GM23338 (cell line): ENCODE data around the gene LRRC28. TPM values are rescaled to one million over a fixed set of nuclear protein-coding genes. Genes with fewer than 3 reads are reported as not detected.

Experiments
- ATAC-seq: fragments of 200-7000 bp; cut with Tn5 transposase; 3 replicates; pipeline ENCODE4 v1.9.1; 2020
- DNase-seq: peaks from one replicate; pipeline ENCODE4 v3.0.0-alpha.2; 2015; ENCODE audit warnings: low spot score
- H2AFZ ChIP-seq: fragments of 200-600 bp; sonication (generic); 2 replicates; pipeline ENCODE4 v1.8.0; 2016; ENCODE audit warnings: antibody characterized with exemption, mild to moderate bottlenecking, moderate library complexity
- H3F3A ChIP-seq: fragments of 200-600 bp; sonication (generic); replicated peaks from 2 replicates; pipeline ENCODE4 v1.8.0; 2017; ENCODE audit warnings: antibody characterized with exemption, mixed run types, low read depth
- H3K27ac ChIP-seq: fragments of 200-600 bp; sonication (generic); 2 replicates; pipeline ENCODE4 v1.6.1; 2016; ENCODE audit warnings: low read depth
- H3K27me3 ChIP-seq: fragments of 200-600 bp; sonication (generic); 2 replicates; pipeline ENCODE4 v1.8.0; 2016; ENCODE audit warnings: mild to moderate bottlenecking, mixed run types, moderate library complexity; ENCODE audit not compliant: insufficient read depth
- H3K36me3 ChIP-seq: fragments of 200-600 bp; sonication (generic); 2 replicates; pipeline ENCODE4 v1.8.0; 2016; ENCODE audit warnings: mild to moderate bottlenecking; ENCODE audit not compliant: insufficient read depth
- H3K4me1 ChIP-seq: fragments of 200-600 bp; sonication (generic); 2 replicates; pipeline ENCODE4 v1.8.0; 2016; ENCODE audit warnings: mild to moderate bottlenecking, moderate library complexity; ENCODE audit not compliant: insufficient read depth
- H3K4me2 ChIP-seq: fragments of 200-600 bp; sonication (generic); 2 replicates; pipeline ENCODE4 v1.7.1; 2017; ENCODE audit warnings: mixed run types
- H3K4me3 ChIP-seq: fragments of 200-600 bp; sonication (generic); 2 replicates; pipeline ENCODE4 v1.6.1; 2016; ENCODE audit warnings: mixed run types
- H3K79me2 ChIP-seq: fragments of 200-600 bp; sonication (generic); replicated peaks from 2 replicates; pipeline ENCODE4 v1.8.0; 2017; ENCODE audit warnings: mild to moderate bottlenecking; ENCODE audit not compliant: insufficient read depth
- H3K9me2 ChIP-seq: fragments of 200-600 bp; sonication (generic); 2 replicates; pipeline ENCODE4 v1.8.0; 2017; ENCODE audit not compliant: insufficient read depth
- H4K20me1 ChIP-seq: fragments of 200-600 bp; sonication (generic); replicated peaks from 2 replicates; pipeline ENCODE4 v1.8.0; 2017; ENCODE audit warnings: mild to moderate bottlenecking; ENCODE audit not compliant: insufficient read depth
- H3K27ac Mint-ChIP-seq: 2 replicates; pipeline ENCODE4 v1.8.0; 2020; ENCODE audit warnings: inconsistent platforms, mild to moderate bottlenecking, moderate library complexity, mixed read lengths
- H3K27me3 Mint-ChIP-seq: 3 replicates; pipeline ENCODE4 v1.8.0; 2022; ENCODE audit warnings: low read depth, mild to moderate bottlenecking, moderate library complexity, mixed read lengths, inconsistent platforms; ENCODE audit not compliant: insufficient read depth, poor library complexity
- H3K36me3 Mint-ChIP-seq: 3 replicates; pipeline ENCODE4 v1.8.0; 2021; ENCODE audit warnings: low read depth, mild to moderate bottlenecking, inconsistent platforms, moderate library complexity, mixed read lengths
- H3K4me1 Mint-ChIP-seq: 3 replicates; pipeline ENCODE4 v1.8.0; 2020; ENCODE audit warnings: mild to moderate bottlenecking, inconsistent platforms, mixed read lengths
- H3K4me3 Mint-ChIP-seq: 3 replicates; pipeline ENCODE4 v1.8.0; 2021; ENCODE audit warnings: moderate library complexity, mild to moderate bottlenecking, inconsistent platforms, mixed read lengths
- H3K9me3 Mint-ChIP-seq: 3 replicates; pipeline ENCODE4 v1.8.0; 2020; ENCODE audit warnings: moderate library complexity, mild to moderate bottlenecking, inconsistent platforms, mixed read lengths
- CREB1 ChIP-seq: fragments of 250-450 bp; sonication (Bioruptor Pico); IDR thresholded peaks from 2 replicates; pipeline ENCODE4 v1.5.0; 2020; ENCODE audit warnings: low read depth, mild to moderate bottlenecking, moderate library complexity
- EZH2 ChIP-seq: fragments of 200-600 bp; sonication (generic); IDR thresholded peaks from one replicate; pipeline ENCODE4 v1.8.0; 2017; ENCODE audit warnings: antibody characterized with exemption, mild to moderate bottlenecking, low read depth; ENCODE audit not compliant: unreplicated experiment
- EZH2phosphoT487 ChIP-seq: fragments of 200-600 bp; sonication (generic); IDR thresholded peaks from one replicate; pipeline ENCODE4 v1.8.1; 2018; ENCODE audit warnings: antibody characterized with exemption; ENCODE audit not compliant: unreplicated experiment
- JUNB ChIP-seq: IDR thresholded peaks from one replicate; pipeline ENCODE4 v1.6.1; 2016; ENCODE audit warnings: antibody characterized with exemption; ENCODE audit not compliant: unreplicated experiment
- NANOG ChIP-seq: IDR thresholded peaks from 2 replicates; pipeline ENCODE4 v1.6.1; 2016; ENCODE audit warnings: antibody characterized with exemption, borderline replicate concordance
- POLR2AphosphoS5 ChIP-seq: IDR thresholded peaks from 2 replicates; pipeline ENCODE4 v1.6.1; 2016; ENCODE audit warnings: antibody characterized with exemption, low read depth
- STAT1 ChIP-seq: IDR thresholded peaks from one replicate; pipeline ENCODE4 v1.6.1; 2016; ENCODE audit warnings: antibody characterized with exemption; ENCODE audit not compliant: unreplicated experiment
- ZNF114 ChIP-seq: fragments of 250-450 bp; sonication (Bioruptor Pico); IDR thresholded peaks from 2 replicates; pipeline ENCODE4 v1.5.0; 2020; ENCODE audit warnings: mild to moderate bottlenecking, moderate library complexity
- ZNF331 ChIP-seq: fragments of 250-450 bp; sonication (Bioruptor Pico); IDR thresholded peaks from 2 replicates; pipeline ENCODE4 v1.5.0; 2020; ENCODE audit warnings: low read depth, mild to moderate bottlenecking, moderate library complexity
- polyA plus RNA-seq: library from polyadenylated mRNA; unstranded; fragments of >200 nt; fragmentation: Nextera tagmentation; extraction: Ambion mirVana; gene quantifications from 2 replicates; pipeline ENCODE4 v1.2.1, GENCODE V29; 2016
- total RNA-seq: library from RNA; depleted of rRNA; stranded (reverse); fragments of >200 nt; shearing (Covaris generic); gene quantifications from 2 replicates; pipeline ENCODE4 v1.2.3, GENCODE V29; 2014
- TF ChIP-seq, protein P1 (sequence below): IDR thresholded peaks from 2 replicates; pipeline ENCODE4 v1.6.1; 2016; ENCODE audit warnings: antibody characterized with exemption
- TF ChIP-seq, protein P2 (sequence below): fragments of 250-450 bp; sonication (Bioruptor Pico); IDR thresholded peaks from 2 replicates; pipeline ENCODE4 v1.5.0; 2020; ENCODE audit warnings: mild to moderate bottlenecking, moderate library complexity
- TF ChIP-seq, protein P3 (sequence below), 2 experiments: fragments of 200-600 bp in 1 of 2; sonication (generic) in 1 of 2; conservative IDR thresholded peaks; 2 replicates each; pipeline versions ENCODE4 v1.5.1 to v1.6.1; 2016 to 2017; ENCODE audit warnings: antibody characterized with exemption in 2 of 2, low read depth in 2 of 2, mild to moderate bottlenecking in 2 of 2, moderate library complexity in 1 of 2
- TF ChIP-seq, protein P4 (sequence below): IDR thresholded peaks from one replicate; pipeline ENCODE4 v1.6.1; 2018; ENCODE audit warnings: antibody characterized with exemption; ENCODE audit not compliant: unreplicated experiment

Gene LRRC28
- total and polyA plus RNA-seq, 2 experiments from 2014 or later, result 12.9 to 28.4 TPM

DNA sequence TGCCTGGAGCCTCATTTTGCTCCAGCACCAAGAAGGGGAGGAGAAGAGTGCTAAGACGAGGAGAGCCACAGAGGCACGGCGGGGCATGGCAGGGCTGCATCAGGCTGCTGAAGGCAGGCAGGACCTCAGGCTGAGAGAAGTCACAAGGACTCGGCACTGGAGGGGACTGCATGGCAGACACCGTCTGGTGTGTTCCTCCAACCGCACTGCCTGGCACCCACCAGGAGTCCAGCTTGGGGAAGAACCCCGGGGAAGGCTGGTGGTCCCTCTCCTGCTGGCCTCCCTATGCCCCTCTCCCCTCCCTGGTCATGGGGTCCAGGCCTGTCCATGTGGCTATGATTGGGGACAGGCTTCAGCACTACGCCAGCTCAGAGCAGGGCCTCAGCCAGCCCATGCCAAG, 161.3 kb downstream of the LRRC28 start:
- no peak overlapping the region for H3K4me3 ChIP-seq
- H3K9me2 ChIP-seq, result no peaks in the 10 kb centered on the region
- no peaks in the 10 kb centered on the region for H3F3A ChIP-seq
- H2AFZ ChIP-seq, result 0 out of 2 replicates have a peak overlapping the region, but pooled peaks have one; percentile 5
- Mint-ChIP-seq H3K9me3 (no peaks in the 10 kb centered on the region), H3K4me3 (no peak overlapping the region), H3K4me1 (no peaks in the 10 kb centered on the region), H3K27ac (no peak overlapping the region), H3K36me3 (no peaks in the 10 kb centered on the region), H3K27me3 (peaks cover 6% of the 10 kb centered on the region)
- H3K27me3 ChIP-seq, result no peaks in the 10 kb centered on the region
- no peaks in the 10 kb centered on the region for H3K36me3 ChIP-seq
- no peaks in the 10 kb centered on the region for H3K4me1 ChIP-seq
- no peak overlapping the region for H3K4me2 ChIP-seq
- no peaks in the 10 kb centered on the region for H4K20me1 ChIP-seq
- H3K79me2 ChIP-seq, result no peaks in the 10 kb centered on the region
- no peak for ATAC-seq
- no peak for DNase-seq
- H3K27ac ChIP-seq, result no peak overlapping the region
- TF ChIP-seq NANOG (no peak), CREB1 (CRISPR knock-in tag) (no peak), STAT1 (no peak), POLR2AphosphoS5 (no peak), EZH2 (no peak), ZNF331 (CRISPR knock-in tag) (no peak), JUNB (no peak), ZNF114 (no peak), EZH2phosphoT487 (no peak)
- TF ChIP-seq, protein P1, sequence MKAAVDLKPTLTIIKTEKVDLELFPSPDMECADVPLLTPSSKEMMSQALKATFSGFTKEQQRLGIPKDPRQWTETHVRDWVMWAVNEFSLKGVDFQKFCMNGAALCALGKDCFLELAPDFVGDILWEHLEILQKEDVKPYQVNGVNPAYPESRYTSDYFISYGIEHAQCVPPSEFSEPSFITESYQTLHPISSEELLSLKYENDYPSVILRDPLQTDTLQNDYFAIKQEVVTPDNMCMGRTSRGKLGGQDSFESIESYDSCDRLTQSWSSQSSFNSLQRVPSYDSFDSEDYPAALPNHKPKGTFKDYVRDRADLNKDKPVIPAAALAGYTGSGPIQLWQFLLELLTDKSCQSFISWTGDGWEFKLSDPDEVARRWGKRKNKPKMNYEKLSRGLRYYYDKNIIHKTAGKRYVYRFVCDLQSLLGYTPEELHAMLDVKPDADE, result no peak
- TF ChIP-seq, protein P2, sequence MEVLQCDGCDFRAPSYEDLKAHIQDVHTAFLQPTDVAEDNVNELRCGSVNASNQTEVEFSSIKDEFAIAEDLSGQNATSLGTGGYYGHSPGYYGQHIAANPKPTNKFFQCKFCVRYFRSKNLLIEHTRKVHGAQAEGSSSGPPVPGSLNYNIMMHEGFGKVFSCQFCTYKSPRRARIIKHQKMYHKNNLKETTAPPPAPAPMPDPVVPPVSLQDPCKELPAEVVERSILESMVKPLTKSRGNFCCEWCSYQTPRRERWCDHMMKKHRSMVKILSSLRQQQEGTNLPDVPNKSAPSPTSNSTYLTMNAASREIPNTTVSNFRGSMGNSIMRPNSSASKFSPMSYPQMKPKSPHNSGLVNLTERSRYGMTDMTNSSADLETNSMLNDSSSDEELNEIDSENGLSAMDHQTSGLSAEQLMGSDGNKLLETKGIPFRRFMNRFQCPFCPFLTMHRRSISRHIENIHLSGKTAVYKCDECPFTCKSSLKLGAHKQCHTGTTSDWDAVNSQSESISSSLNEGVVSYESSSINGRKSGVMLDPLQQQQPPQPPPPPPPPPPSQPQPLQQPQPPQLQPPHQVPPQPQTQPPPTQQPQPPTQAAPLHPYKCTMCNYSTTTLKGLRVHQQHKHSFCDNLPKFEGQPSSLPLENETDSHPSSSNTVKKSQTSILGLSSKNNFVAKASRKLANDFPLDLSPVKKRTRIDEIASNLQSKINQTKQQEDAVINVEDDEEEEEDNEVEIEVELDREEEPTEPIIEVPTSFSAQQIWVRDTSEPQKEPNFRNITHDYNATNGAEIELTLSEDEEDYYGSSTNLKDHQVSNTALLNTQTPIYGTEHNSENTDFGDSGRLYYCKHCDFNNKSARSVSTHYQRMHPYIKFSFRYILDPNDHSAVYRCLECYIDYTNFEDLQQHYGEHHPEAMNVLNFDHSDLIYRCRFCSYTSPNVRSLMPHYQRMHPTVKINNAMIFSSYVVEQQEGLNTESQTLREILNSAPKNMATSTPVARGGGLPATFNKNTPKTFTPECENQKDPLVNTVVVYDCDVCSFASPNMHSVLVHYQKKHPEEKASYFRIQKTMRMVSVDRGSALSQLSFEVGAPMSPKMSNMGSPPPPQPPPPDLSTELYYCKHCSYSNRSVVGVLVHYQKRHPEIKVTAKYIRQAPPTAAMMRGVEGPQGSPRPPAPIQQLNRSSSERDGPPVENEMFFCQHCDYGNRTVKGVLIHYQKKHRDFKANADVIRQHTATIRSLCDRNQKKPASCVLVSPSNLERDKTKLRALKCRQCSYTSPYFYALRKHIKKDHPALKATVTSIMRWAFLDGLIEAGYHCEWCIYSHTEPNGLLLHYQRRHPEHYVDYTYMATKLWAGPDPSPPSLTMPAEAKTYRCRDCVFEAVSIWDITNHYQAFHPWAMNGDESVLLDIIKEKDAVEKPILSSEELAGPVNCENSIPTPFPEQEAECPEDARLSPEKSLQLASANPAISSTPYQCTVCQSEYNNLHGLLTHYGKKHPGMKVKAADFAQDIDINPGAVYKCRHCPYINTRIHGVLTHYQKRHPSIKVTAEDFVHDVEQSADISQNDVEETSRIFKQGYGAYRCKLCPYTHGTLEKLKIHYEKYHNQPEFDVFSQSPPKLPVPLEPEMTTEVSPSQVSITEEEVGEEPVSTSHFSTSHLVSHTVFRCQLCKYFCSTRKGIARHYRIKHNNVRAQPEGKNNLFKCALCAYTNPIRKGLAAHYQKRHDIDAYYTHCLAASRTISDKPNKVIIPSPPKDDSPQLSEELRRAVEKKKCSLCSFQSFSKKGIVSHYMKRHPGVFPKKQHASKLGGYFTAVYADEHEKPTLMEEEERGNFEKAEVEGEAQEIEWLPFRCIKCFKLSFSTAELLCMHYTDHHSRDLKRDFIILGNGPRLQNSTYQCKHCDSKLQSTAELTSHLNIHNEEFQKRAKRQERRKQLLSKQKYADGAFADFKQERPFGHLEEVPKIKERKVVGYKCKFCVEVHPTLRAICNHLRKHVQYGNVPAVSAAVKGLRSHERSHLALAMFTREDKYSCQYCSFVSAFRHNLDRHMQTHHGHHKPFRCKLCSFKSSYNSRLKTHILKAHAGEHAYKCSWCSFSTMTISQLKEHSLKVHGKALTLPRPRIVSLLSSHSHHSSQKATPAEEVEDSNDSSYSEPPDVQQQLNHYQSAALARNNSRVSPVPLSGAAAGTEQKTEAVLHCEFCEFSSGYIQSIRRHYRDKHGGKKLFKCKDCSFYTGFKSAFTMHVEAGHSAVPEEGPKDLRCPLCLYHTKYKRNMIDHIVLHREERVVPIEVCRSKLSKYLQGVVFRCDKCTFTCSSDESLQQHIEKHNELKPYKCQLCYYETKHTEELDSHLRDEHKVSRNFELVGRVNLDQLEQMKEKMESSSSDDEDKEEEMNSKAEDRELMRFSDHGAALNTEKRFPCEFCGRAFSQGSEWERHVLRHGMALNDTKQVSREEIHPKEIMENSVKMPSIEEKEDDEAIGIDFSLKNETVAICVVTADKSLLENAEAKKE, result no peak
- TF ChIP-seq, protein P3, sequence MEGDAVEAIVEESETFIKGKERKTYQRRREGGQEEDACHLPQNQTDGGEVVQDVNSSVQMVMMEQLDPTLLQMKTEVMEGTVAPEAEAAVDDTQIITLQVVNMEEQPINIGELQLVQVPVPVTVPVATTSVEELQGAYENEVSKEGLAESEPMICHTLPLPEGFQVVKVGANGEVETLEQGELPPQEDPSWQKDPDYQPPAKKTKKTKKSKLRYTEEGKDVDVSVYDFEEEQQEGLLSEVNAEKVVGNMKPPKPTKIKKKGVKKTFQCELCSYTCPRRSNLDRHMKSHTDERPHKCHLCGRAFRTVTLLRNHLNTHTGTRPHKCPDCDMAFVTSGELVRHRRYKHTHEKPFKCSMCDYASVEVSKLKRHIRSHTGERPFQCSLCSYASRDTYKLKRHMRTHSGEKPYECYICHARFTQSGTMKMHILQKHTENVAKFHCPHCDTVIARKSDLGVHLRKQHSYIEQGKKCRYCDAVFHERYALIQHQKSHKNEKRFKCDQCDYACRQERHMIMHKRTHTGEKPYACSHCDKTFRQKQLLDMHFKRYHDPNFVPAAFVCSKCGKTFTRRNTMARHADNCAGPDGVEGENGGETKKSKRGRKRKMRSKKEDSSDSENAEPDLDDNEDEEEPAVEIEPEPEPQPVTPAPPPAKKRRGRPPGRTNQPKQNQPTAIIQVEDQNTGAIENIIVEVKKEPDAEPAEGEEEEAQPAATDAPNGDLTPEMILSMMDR (conservative IDR thresholded peaks at IDR 0.05; ENCODE audit: low read depth in 2 of 2), result no peak
- TF ChIP-seq, protein P4, sequence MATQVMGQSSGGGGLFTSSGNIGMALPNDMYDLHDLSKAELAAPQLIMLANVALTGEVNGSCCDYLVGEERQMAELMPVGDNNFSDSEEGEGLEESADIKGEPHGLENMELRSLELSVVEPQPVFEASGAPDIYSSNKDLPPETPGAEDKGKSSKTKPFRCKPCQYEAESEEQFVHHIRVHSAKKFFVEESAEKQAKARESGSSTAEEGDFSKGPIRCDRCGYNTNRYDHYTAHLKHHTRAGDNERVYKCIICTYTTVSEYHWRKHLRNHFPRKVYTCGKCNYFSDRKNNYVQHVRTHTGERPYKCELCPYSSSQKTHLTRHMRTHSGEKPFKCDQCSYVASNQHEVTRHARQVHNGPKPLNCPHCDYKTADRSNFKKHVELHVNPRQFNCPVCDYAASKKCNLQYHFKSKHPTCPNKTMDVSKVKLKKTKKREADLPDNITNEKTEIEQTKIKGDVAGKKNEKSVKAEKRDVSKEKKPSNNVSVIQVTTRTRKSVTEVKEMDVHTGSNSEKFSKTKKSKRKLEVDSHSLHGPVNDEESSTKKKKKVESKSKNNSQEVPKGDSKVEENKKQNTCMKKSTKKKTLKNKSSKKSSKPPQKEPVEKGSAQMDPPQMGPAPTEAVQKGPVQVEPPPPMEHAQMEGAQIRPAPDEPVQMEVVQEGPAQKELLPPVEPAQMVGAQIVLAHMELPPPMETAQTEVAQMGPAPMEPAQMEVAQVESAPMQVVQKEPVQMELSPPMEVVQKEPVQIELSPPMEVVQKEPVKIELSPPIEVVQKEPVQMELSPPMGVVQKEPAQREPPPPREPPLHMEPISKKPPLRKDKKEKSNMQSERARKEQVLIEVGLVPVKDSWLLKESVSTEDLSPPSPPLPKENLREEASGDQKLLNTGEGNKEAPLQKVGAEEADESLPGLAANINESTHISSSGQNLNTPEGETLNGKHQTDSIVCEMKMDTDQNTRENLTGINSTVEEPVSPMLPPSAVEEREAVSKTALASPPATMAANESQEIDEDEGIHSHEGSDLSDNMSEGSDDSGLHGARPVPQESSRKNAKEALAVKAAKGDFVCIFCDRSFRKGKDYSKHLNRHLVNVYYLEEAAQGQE, result no peak
